HG02588 (cell line): Measurements from ENCODE around the gene PATJ.

Experiments
- ATAC-seq: cut with Tn5 transposase; IDR thresholded peaks from one replicate; pipeline ENCODE4 v1.9.1; 2021; ENCODE audit warnings: mild to moderate bottlenecking, moderate library complexity; ENCODE audit not compliant: unreplicated experiment

The PATJ gene

GRCh38 chr1:61978796-61979195 lies 236.5 kb downstream of the PATJ start:
- no peak for ATAC-seq

- no peak for ATAC-seq
These were observed 237.4 kb downstream of the PATJ start for GRCh38 chr1:61979729-61980128.

DNA sequence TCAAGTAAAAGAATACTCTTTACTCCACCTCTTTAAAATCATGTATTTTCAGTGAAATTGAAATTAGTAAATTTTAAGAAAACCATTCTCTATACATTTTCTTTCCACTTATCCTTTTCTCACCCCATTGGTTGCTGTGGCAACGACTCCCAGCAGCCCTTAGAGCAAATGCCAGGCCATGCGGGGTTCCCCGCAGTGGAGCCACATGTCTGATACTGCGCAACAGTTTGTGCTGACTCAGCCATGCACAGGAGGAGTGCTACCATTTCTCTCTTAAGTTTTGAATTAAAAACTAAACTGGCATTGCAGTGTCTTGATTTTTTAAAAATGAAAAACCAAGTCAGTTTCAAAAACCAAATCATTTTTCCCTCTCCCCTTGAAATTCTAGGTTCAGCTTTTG lies 238.3 kb downstream of the PATJ start:
- no peak for ATAC-seq

- no peak for ATAC-seq
These were observed 239.8 kb downstream of the PATJ start for GRCh38 chr1:61981870-61982660.

DNA sequence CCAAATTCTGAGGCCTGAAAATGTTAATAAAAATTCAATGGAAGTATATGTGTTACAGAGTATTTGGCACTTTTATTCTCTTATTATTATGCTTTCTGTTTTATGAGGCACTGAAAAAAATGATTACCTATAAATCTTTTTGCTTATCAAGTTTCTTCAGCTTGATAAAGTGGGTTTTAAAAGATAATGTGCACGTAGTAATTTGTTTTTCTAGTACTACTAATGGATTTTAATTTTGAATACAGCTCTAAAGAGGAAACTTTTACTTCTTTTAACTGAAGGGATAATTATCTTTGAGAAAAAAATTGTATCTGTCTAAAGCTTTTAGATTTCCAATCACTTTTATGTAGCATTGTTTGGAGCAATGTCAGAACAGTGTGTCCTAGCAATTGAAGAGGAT lies 241.0 kb downstream of the PATJ start:
- ATAC-seq: no peak

- no peak for ATAC-seq
These were observed 250.0 kb downstream of the PATJ start for GRCh38 chr1:61992257-61992656.

- ATAC-seq: no peak
These were observed 251.2 kb downstream of the PATJ start for GRCh38 chr1:61993331-61993961.

DNA sequence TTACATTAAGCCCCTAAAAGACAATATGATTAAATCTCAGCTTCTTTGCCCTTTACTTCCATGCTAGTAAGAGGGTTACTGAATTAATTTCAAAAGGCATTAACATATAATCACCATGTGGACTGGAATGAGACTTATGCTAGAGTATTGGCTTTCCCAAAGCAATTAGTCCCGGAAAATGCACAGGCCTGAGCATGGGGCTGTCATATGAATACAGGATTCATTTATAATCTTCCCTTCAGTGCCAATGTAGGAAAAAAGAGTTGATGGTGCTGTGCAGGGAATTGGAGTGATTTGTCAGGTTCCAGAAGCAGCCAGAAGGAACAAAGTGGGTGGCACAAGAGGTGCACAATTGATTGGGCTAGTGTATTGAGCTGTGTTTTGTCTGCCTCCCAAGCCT lies 253.4 kb downstream of the PATJ start:
- ATAC-seq: no peak

GRCh38 chr1:61997123-61997522 lies 254.8 kb downstream of the PATJ start:
- no peak for ATAC-seq

DNA sequence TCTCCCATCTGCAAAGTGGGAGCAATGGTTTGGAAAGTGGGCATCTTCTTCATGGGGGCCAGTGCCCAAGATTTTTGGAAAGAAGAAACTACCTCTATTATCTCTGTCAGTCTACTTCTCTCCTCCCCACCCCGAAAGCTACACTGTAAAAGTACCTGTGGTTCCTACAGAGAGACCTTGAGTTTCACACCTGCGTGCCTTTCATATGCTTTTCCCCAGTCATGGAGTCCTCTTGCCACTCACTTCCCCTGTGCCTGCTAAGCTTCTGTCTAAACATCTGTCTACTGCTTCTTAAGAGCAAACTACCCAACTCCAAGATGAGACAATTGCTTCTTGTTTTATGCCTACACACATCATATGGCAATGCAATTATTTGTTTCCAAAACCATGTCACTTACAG lies 261.5 kb downstream of the PATJ start:
- no peak for ATAC-seq

DNA sequence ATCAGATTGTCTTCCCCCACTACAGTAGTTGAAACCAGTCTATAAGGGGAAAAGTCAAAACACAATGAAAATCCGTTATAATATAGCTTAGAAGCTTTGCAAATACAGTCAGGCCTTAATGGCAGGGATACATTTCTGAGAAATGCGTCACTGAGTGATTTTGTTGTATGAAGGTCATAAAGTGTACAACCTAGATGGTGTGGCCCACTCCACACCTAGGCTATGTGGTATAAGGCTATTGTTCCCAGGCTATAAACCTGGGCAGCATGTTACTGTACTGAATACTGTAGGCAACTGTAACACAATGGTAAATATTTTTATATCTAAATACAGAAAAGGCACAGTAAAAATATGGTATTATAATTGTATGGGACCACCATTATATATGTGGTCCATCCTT lies 264.4 kb downstream of the PATJ start:
- ATAC-seq: no peak

DNA sequence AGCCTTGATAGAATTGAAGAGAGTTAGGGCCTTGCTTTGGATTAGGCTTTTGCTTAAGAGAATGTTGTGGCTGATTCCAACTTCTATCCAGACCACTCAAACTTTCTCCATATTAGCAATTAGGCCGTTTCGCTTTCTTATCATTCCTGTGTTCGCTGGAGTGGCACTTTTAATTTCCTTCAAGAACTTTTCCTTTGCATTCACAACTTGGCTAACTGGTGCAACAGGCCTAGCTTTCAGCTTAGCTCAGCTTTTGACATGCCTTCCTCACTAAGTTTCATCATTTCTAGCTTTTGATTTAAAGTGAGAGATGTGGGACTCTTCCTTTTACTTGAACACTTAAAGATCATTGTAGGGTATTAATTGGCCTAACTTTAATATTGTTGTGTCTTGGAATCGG lies 268.7 kb downstream of the PATJ start:
- ATAC-seq: no peak

GRCh38 chr1:62012095-62012494 lies 269.8 kb downstream of the PATJ start:
- no peak for ATAC-seq

- no peak for ATAC-seq
These were observed 270.6 kb downstream of the PATJ start for GRCh38 chr1:62012836-62013235.

DNA sequence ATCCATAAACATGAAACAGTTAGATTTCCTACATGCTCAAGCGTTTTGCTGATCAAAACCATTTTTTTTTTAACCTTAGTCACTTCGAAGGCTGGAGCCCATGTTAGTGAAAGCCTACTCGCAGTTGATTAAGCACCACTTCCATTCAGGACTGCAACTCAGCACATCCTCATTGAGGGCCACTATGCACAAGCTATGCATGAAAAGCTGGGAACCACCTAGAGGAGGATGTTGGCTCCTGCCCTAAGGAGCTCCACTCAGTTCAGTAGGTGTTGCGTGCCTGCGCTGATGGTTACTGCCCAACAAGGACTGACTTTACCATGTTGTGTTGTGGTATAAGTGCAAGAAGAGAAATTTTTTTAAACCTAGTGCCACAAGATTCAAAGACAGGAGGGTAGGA lies 271.0 kb downstream of the PATJ start:
- ATAC-seq: no peak

- no peak for ATAC-seq
These were observed 280.2 kb downstream of the PATJ start for GRCh38 chr1:62022382-62022983.

DNA sequence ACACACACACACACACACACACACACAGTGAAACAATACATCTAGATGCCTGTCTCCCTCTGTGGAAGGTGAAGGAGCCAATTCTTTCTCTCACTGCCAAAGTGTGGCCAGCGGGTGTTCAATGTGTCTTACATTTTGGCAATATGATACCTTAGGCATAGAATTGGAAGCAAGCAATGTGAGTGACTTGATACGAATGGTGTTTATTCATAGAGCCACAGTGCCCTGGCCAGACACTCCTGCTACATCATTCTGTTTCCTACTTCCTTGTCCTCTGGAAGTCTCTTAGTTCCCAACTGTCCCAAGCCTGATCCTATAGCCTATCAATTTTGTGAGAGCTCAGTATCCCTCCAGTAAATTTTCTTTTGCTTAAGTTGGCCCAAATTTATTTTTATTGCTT lies 282.4 kb downstream of the PATJ start:
- ATAC-seq: no peak

DNA sequence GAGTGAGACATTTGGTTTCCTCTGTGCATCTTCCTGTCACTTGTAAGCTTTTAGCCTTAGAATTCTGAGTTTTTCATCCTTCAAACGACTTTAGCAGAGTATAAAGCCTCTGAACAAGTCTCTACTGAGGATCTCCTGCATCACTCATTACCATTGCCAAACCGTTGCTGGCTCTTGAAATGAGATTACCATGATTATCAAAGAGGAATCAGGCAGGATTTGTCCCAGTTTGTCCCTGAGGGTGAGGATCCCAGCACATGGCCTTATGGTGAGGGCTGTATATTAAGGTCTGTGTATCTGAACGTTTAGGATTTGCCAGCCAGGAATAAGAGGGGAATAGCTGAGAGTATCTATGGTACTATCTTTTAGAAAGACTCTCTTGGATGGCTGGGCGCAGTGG lies 282.9 kb downstream of the PATJ start:
- ATAC-seq: no peak

DNA sequence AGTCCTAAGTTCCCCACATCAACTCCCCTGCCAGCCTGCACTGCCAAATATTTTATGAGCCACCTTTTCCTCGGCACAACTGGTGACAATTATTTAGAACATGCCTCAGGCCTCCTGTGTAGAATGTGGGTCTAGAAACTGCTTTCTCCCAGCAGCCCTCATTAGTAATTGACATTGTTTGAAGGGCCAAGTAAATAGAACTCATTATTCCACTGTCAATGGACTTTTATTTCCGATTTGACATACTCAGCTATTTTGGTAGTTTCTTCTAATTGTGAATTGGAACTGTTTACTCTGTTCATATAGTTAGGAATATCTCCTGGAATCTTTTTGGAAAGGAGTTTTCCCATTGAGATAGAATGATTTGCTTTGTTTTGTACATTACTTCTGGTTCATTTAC lies 283.6 kb downstream of the PATJ start:
- no peak for ATAC-seq

GRCh38 chr1:62029704-62030103 lies 287.4 kb downstream of the PATJ start:
- no peak for ATAC-seq

GRCh38 chr1:62034790-62035189 lies 292.5 kb downstream of the PATJ start:
- ATAC-seq: no peak

GRCh38 chr1:62037274-62037673 lies 295.0 kb downstream of the PATJ start:
- ATAC-seq: no peak
